DOHH2 (cell line): ENCODE measurements around the gene MAL.

Experiments
- EZH2phosphoT487 ChIP-seq: fragments of 200-600 bp; sonication (generic); IDR thresholded peaks from 2 replicates; pipeline ENCODE4 v1.6.1; 2017; ENCODE audit warnings: borderline replicate concordance, mild to moderate bottlenecking, antibody characterized with exemption, low read length, moderate library complexity, mixed read lengths
- TF ChIP-seq, protein P1 (sequence below): fragments of 200-600 bp; sonication (generic); IDR thresholded peaks from one replicate; pipeline ENCODE4 v1.5.1; 2014; ENCODE audit warnings: antibody characterized with exemption, mild to moderate bottlenecking, low read depth, low read length; ENCODE audit not compliant: poor library complexity, severe bottlenecking

DNA sequence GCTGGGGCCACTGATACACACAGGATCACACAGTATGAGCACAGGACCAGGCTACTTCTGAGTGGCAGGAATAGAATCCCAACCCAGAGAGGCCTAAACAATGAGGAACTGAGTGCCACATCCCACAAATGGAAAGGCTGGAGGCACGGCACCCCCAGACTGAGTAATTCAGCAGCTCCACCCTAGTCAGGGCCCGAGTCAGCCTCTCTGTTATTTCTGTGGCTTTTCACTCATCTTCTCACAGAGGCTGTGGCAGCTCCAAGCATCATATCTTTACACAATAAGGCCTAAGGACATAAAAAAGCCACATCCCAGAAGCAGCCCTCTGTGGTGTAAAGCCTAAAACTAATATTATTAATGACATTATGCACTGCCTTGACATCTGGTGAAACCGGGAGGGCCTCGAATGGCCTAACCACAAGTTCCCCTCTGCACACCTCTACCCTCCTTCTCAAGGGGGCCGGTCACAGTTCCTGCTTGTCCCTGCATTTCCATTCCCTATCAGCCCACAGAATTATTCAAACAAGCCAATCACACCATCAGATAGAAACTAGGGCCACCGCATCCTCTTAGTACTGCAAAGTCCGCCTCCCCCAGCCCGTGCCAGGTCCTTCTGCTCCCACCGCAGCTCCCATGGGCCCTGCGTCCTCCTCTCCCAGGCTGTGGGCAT is 12.5 kb upstream of the MAL start:
- TF ChIP-seq, protein P1, sequence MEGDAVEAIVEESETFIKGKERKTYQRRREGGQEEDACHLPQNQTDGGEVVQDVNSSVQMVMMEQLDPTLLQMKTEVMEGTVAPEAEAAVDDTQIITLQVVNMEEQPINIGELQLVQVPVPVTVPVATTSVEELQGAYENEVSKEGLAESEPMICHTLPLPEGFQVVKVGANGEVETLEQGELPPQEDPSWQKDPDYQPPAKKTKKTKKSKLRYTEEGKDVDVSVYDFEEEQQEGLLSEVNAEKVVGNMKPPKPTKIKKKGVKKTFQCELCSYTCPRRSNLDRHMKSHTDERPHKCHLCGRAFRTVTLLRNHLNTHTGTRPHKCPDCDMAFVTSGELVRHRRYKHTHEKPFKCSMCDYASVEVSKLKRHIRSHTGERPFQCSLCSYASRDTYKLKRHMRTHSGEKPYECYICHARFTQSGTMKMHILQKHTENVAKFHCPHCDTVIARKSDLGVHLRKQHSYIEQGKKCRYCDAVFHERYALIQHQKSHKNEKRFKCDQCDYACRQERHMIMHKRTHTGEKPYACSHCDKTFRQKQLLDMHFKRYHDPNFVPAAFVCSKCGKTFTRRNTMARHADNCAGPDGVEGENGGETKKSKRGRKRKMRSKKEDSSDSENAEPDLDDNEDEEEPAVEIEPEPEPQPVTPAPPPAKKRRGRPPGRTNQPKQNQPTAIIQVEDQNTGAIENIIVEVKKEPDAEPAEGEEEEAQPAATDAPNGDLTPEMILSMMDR: no peak
- no peak for TF ChIP-seq EZH2phosphoT487
